ENCODE results near the gene IL1RAP. TPM values are rescaled to one million over a fixed set of nuclear protein-coding genes. Genes with fewer than 3 reads are reported as not detected.

IL1RAP gene
- polyA plus RNA-seq, 3 donors: 8.0 to 12.6 (median 11.8) TPM

DNA sequence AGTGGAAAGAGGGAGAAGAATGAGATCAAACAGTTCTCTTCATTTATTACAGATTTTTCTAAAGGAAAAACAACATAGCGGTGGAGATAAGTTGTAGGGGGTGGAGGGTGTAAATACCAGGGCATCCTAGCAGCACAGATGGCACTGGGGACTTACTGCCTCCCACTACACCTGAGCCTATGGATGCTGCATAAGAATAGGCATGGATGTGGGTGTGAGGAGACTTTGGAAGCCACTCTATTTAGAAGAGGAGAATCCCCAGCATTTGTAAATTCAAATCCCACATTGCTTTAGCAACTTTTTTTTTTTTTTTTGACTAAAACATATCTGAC lies 27.4 kb upstream of the IL1RAP start:
- no CpG with 5 or more reads among the region's 1 CpG for WGBS (ENCODE audit: insufficient coverage)
- no peak overlapping the region for H2AFZ ChIP-seq (ENCODE audit: insufficient read depth, low read depth, low read length, poor library complexity, severe bottlenecking)

DNA sequence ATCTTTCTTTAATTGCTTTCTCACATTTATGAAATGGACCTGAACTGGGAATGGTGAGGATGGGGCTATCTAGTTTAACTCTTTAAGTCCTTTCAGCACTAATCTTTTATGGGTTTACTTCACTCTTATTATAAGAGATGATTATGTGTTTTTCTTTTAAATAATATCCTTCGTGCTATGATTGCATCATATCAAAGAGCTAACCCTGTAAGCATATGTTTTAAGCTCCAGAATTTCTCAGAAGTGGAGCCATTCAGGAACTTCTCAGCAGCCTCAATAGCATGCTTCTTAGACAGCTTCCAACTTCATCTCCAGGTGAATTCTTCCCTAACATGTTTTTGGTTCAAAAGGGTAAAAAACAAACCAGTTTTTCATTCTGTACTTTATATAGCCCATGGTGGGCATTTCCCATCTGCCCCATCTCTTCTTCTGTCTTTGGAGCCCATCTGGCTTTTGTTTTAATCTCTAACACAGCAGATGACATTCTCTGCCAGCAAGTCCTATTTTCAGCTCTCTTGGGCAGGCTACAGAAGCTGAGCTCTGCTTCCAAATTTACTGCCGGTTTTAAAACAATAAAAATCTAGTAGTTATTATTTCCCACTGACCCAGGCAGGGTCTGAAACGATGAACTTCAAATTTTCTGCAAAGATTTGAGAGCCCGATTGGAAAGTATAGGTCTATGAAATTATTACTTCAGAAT lies 26.8 kb upstream of the IL1RAP start:
- Mint-ChIP-seq H3K9me3 (peaks cover 0 to 2% (median 0%) of the 10 kb centered on the region in 7 donors), H3K27ac (no peak overlapping the region), H3K27me3 (ENCODE audit: low read depth in 3 of 3) (peaks cover 25 to 45% (median 40%) of the 10 kb centered on the region in 3 donors), H3K4me1 (no peaks in the 10 kb centered on the region), H3K36me3 (no peaks in the 10 kb centered on the region), H3K4me3 (peak overlapping the region in 1 of 2 donors; percentile 36)
- TF ChIP-seq, protein P1, sequence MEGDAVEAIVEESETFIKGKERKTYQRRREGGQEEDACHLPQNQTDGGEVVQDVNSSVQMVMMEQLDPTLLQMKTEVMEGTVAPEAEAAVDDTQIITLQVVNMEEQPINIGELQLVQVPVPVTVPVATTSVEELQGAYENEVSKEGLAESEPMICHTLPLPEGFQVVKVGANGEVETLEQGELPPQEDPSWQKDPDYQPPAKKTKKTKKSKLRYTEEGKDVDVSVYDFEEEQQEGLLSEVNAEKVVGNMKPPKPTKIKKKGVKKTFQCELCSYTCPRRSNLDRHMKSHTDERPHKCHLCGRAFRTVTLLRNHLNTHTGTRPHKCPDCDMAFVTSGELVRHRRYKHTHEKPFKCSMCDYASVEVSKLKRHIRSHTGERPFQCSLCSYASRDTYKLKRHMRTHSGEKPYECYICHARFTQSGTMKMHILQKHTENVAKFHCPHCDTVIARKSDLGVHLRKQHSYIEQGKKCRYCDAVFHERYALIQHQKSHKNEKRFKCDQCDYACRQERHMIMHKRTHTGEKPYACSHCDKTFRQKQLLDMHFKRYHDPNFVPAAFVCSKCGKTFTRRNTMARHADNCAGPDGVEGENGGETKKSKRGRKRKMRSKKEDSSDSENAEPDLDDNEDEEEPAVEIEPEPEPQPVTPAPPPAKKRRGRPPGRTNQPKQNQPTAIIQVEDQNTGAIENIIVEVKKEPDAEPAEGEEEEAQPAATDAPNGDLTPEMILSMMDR (IDR thresholded peaks at IDR 0.05): no peak
- H3K27me3 ChIP-seq (ENCODE audit: control insufficient read depth in 2 of 2, insufficient read depth in 2 of 2, low read length in 2 of 2): peaks cover 38 to 45% of the 10 kb centered on the region in 2 donors
- WGBS (ENCODE audit: insufficient coverage): no CpG with 5 or more reads among the region's 4 CpGs
- no peaks in the 10 kb centered on the region for H3K9me3 ChIP-seq (replicated peaks in 1 of 2; ENCODE audit: control insufficient read depth in 1 of 2, insufficient read depth in 1 of 2, low read length in 2 of 2)
- no peaks in the 10 kb centered on the region for H3K4me1 ChIP-seq (ENCODE audit: control insufficient read depth in 1 of 2, insufficient read depth in 2 of 2, low read length in 2 of 2)
- no peaks in the 10 kb centered on the region for H4K20me1 ChIP-seq (ENCODE audit: insufficient read depth, low read length)
- intact Hi-C loops (cut with micrococcal nuclease): no loop called here
- no peak for DNase-seq
- H3K36me3 ChIP-seq (replicated peaks in 1 of 2; ENCODE audit: control insufficient read depth in 1 of 2, insufficient read depth in 2 of 2, low read length in 2 of 2): no peaks in the 10 kb centered on the region
- H3K27ac ChIP-seq (ENCODE audit: low read depth in 1 of 2, low read length in 2 of 2): no peak overlapping the region
- no peak overlapping the region for H3K4me2 ChIP-seq (replicated peaks; ENCODE audit: extremely low read depth, low read length, poor library complexity, severe bottlenecking)
- no peaks in the 10 kb centered on the region for H3K79me2 ChIP-seq (ENCODE audit: insufficient read depth, low read length)
- no peak overlapping the region for H3K4me3 ChIP-seq (replicated peaks in 1 of 3; ENCODE audit: low read depth in 2 of 3, low read length in 3 of 3)
- no peak overlapping the region for H3K9ac ChIP-seq (ENCODE audit: insufficient read depth, low read length, poor library complexity, severe bottlenecking)
- H2AFZ ChIP-seq (ENCODE audit: insufficient read depth, low read depth, low read length, poor library complexity, severe bottlenecking): no peak overlapping the region

More for the DNA sequence above, 27.4 kb upstream of the IL1RAP start:
- Histone ChIP-seq H3K4me3 (replicated peaks in 1 of 3; ENCODE audit: low read depth in 2 of 3, low read length in 3 of 3) (no peak overlapping the region), H3K27ac (ENCODE audit: low read depth in 1 of 2, low read length in 2 of 2) (no peak overlapping the region), H3K36me3 (replicated peaks in 1 of 2; ENCODE audit: control insufficient read depth in 1 of 2, insufficient read depth in 2 of 2, low read length in 2 of 2) (no peaks in the 10 kb centered on the region), H4K20me1 (ENCODE audit: insufficient read depth, low read length) (no peaks in the 10 kb centered on the region), H3K27me3 (ENCODE audit: control insufficient read depth in 2 of 2, insufficient read depth in 2 of 2, low read length in 2 of 2) (peaks cover 38 to 43% of the 10 kb centered on the region in 2 donors), H3K79me2 (ENCODE audit: insufficient read depth, low read length) (no peaks in the 10 kb centered on the region), H3K4me1 (ENCODE audit: control insufficient read depth in 1 of 2, insufficient read depth in 2 of 2, low read length in 2 of 2) (no peaks in the 10 kb centered on the region), H3K9ac (ENCODE audit: insufficient read depth, low read length, poor library complexity, severe bottlenecking) (no peak overlapping the region), H3K9me3 (replicated peaks in 1 of 2; ENCODE audit: control insufficient read depth in 1 of 2, insufficient read depth in 1 of 2, low read length in 2 of 2) (no peaks in the 10 kb centered on the region), H3K4me2 (replicated peaks; ENCODE audit: extremely low read depth, low read length, poor library complexity, severe bottlenecking) (no peak overlapping the region)
- TF ChIP-seq, protein P1 (IDR thresholded peaks at IDR 0.05): no peak
- DNase-seq: no peak
- intact Hi-C loops (cut with micrococcal nuclease): no loop called here
- H3K4me3 Mint-ChIP-seq: no peak overlapping the region
- peaks cover 28 to 48% (median 38%) of the 10 kb centered on the region in 3 donors for H3K27me3 Mint-ChIP-seq (ENCODE audit: low read depth in 3 of 3)
- H3K4me1 Mint-ChIP-seq: no peaks in the 10 kb centered on the region
- peaks cover 0 to 2% (median 0%) of the 10 kb centered on the region in 7 donors for H3K9me3 Mint-ChIP-seq
- no peaks in the 10 kb centered on the region for H3K36me3 Mint-ChIP-seq
- no peak overlapping the region for H3K27ac Mint-ChIP-seq

Measured in CD14-positive monocyte (primary cell).